ENCODE measurements around the gene MEF2C. TPM values are rescaled to one million over a fixed set of nuclear protein-coding genes. Genes with fewer than 3 reads are reported as not detected.

MEF2C gene
- total and polyA plus RNA-seq, 2 donors (not counting 1 experiment from before 2014, with no cell fraction given): 12.2 to 15.7 TPM

GRCh38 chr5:88787856-88788255, 95.1 kb downstream of the MEF2C start:
- H3K9ac ChIP-seq (ENCODE audit: insufficient read depth, low read length): no peak overlapping the region
- no peak for TF ChIP-seq CTCF (conservative IDR thresholded peaks at IDR 0.05 in 1 of 2, IDR thresholded peaks at IDR 0.05 in 1 of 2; ENCODE audit: low read depth in 1 of 2, low read length in 2 of 2)
- TF ChIP-seq EZH2 (IDR thresholded peaks at IDR 0.05; ENCODE audit: low read length, missing control alignments): no peak
- no peaks in the 10 kb centered on the region for H3K9me3 ChIP-seq (ENCODE audit: control insufficient read depth, insufficient read depth, low read depth, low read length)
- no peak overlapping the region for H3K4me2 ChIP-seq (ENCODE audit: extremely low read depth, insufficient read depth, low read length)
- H3K27ac ChIP-seq (ENCODE audit: insufficient read depth, low read length): no peak overlapping the region
- no peak overlapping the region for H3K4me3 ChIP-seq (replicated peaks in 1 of 4; ENCODE audit: control extremely low read depth in 1 of 4, insufficient read depth in 1 of 4, low read depth in 3 of 4, low read length in 4 of 4)
- no peaks in the 10 kb centered on the region for H3K27me3 ChIP-seq (ENCODE audit: control insufficient read depth, insufficient read depth, low read length)
- no peak overlapping the region for H2AFZ ChIP-seq (ENCODE audit: low read length)
- H3K36me3 ChIP-seq (ENCODE audit: control insufficient read depth, insufficient read depth, low read length): no peaks in the 10 kb centered on the region
- peak in 1 of 2 donors; percentile 62 for DNase-seq (ENCODE audit: low read depth in 2 of 2)
- H3K79me2 ChIP-seq (ENCODE audit: control insufficient read depth, insufficient read depth, low read length): no peaks in the 10 kb centered on the region
- no peaks in the 10 kb centered on the region for H4K20me1 ChIP-seq (ENCODE audit: control insufficient read depth, extremely low read depth, insufficient read depth, low read length)
- H3K4me1 ChIP-seq (ENCODE audit: control insufficient read depth, extremely low read depth, insufficient read depth, low read length): peaks cover 3% of the 10 kb centered on the region

GRCh38 chr5:88786789-88787188, 96.2 kb downstream of the MEF2C start:
- peak overlapping the region; percentile 79 for H3K4me2 ChIP-seq (ENCODE audit: extremely low read depth, insufficient read depth, low read length)
- no peaks in the 10 kb centered on the region for H3K79me2 ChIP-seq (ENCODE audit: control insufficient read depth, insufficient read depth, low read length)

More at GRCh38 chr5:88786789-88787188, 96.2 kb downstream of the MEF2C start:
- H4K20me1 ChIP-seq (ENCODE audit: control insufficient read depth, extremely low read depth, insufficient read depth, low read length): no peaks in the 10 kb centered on the region
- no peak overlapping the region for H3K9ac ChIP-seq (ENCODE audit: insufficient read depth, low read length)
- no peaks in the 10 kb centered on the region for H3K36me3 ChIP-seq (ENCODE audit: control insufficient read depth, insufficient read depth, low read length)
- DNase-seq (ENCODE audit: low read depth in 2 of 2): no peak
- H3K27me3 ChIP-seq (ENCODE audit: control insufficient read depth, insufficient read depth, low read length): no peaks in the 10 kb centered on the region
- H3K9me3 ChIP-seq (ENCODE audit: control insufficient read depth, insufficient read depth, low read depth, low read length): no peaks in the 10 kb centered on the region
- peaks cover 3% of the 10 kb centered on the region for H3K4me1 ChIP-seq (ENCODE audit: control insufficient read depth, extremely low read depth, insufficient read depth, low read length)
- H3K4me3 ChIP-seq (replicated peaks in 1 of 4; ENCODE audit: control extremely low read depth in 1 of 4, insufficient read depth in 1 of 4, low read depth in 3 of 4, low read length in 4 of 4): no peak overlapping the region
- TF ChIP-seq EZH2 (IDR thresholded peaks at IDR 0.05; ENCODE audit: low read length, missing control alignments): no peak
- no peak for TF ChIP-seq CTCF (conservative IDR thresholded peaks at IDR 0.05 in 1 of 2, IDR thresholded peaks at IDR 0.05 in 1 of 2; ENCODE audit: low read depth in 1 of 2, low read length in 2 of 2)
- H3K27ac ChIP-seq (ENCODE audit: insufficient read depth, low read length): peak overlapping the region; percentile 93
- H2AFZ ChIP-seq (ENCODE audit: low read length): no peak overlapping the region
